Medulla oblongata (tissue), 1 donor: ENCODE results near the gene OLFML1.

ENCODE experiments used
- DNase-seq: peaks from one replicate; pipeline ENCODE4 v3.0.0-alpha.2; 2015; ENCODE audit errors: extremely low spot score

Gene OLFML1

GRCh38 chr11:7480113-7480512 is 5.2 kb upstream of the OLFML1 start:
- DNase-seq = no peak

- DNase-seq = no peak
These were observed 1.2 kb upstream of the OLFML1 start for GRCh38 chr11:7484131-7484530.

GRCh38 chr11:7484645-7485044 is 661 bp upstream of the OLFML1 start:
- no peak for DNase-seq

GRCh38 chr11:7486098-7486780 is 933 bp downstream of the OLFML1 start:
- no peak for DNase-seq

DNA sequence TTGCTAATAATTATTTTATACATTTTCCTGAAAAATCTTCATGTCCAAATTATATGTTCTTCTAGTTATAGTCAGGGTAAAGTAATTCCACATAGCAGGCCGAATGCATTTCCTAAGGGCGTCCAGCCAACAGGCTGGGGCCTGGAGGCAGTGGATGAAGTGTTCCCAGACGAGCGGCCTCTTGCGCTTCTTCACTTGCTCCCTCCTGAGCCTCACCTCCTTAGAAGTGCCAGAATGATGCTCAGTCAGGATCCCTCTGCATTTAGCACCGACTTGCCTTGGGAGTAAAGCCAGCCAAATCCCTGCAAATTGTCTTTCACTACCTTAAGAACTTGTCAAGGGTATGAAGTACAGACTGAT is 1.5 kb downstream of the OLFML1 start:
- peak; percentile 10 for DNase-seq

- DNase-seq = no peak
These were observed 2.1 kb downstream of the OLFML1 start for GRCh38 chr11:7487360-7487759.

- no peak for DNase-seq
These were observed 3.4 kb downstream of the OLFML1 start for GRCh38 chr11:7488681-7489080.

DNA sequence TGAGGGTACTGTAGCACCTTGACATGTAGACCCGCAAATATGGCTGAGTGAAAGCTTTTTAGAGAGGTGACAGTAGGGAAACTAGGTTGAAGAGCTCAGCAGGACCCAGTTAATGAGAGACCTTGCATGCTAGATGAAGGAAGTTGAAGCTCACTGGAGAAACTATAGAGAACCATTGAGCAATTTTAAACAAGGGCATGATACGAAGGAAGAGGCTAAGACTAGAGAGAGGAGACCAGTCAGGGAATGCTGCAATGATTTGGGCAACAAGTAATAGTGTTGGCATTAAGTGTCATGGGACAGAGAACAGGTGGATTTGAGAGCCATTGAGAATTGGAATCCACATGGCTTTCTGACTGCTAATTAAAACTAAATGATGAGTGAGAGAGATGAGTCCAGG is 4.1 kb downstream of the OLFML1 start:
- no peak for DNase-seq

DNA sequence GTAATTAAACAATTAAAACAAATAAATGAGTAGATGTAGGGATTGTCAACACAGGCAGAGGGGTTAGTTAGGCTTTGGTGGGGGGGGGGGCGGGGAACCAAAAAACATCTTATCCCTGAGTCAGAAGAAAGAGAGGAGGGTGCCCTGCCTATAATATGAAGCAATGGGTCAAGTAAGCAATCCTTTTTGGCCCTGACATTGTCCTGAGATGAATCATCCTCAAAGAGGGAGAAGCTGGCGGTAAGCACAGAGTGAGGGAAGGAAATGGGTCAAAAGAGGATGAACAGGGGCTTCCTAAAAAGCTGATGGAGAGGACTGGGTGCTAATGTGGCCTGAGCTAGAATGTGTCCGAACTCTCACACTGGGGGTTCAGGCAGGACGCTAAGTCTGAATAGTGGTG is 4.7 kb downstream of the OLFML1 start:
- DNase-seq = no peak

DNA sequence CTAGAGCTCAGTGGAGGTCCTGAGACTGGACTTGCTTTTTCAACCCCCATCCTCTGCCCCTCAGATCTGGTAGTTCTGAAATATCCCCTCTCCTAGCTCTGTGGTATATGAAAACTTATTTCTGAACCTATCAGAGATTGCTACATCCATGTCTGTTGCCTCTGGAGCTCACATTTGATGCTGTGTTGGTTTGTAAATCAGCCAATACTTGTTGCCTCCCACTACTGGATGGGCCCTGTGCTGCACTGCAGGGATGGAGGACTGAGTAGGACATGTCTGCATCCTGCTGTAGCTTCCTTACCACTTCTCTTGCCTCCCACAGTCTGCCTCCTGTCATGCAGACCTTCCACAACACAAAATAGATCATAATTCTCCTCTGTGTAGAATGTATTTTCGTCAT is 5.2 kb downstream of the OLFML1 start:
- DNase-seq = no peak

- no peak for DNase-seq
These were observed 6.9 kb downstream of the OLFML1 start for GRCh38 chr11:7492253-7492652.

DNA sequence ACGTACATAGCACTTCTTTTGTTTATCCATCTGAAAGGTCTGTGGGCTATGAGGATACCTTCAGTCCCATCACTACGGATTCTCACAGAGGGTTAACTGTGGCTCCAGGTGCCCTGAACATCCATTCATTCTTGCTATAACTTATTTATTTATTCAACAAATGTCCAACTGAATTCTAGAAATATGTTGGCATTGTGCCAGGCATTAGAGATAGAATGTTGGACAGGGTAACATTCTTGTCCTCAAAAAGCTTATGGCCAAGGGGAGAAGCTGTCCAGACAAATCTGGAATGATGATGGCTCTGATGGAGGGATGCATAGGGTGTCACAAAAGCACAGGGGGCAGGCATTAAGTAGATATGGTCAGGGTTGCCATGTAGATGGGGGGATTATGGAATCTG is 8.4 kb downstream of the OLFML1 start:
- no peak for DNase-seq

- DNase-seq = no peak
These were observed 8.9 kb downstream of the OLFML1 start for GRCh38 chr11:7494086-7494745.

DNA sequence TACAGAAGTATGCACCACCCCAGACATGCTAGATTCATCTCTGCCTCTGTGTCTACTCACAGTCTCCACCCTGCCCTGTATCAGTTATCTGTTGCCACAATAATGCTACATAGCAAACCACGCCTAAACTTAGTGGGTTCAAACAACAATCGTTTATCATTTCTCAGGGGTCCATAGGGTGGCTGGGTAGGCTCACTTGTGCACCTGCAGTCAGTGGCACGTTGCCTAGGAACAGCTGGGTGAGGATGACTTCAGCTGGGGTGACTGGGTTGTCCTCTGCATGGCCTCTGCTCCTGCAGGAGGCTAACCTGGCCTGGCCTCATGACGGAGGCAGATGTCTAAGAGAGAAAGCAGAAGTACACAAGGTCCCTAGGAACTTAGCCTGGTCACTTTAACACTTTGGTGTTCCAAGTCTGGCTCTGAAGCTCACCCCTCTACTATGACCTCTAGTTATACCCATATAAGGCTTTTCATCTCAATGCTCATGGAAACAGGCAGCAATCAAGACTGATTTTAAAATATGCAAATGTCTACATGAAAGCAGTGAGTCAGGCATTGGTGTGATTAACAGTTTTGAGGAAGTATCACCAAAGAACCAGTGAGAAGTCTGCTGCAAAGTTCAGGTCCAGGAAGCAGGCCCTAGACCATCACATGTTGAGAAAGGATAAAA is 10.7 kb downstream of the OLFML1 start:
- DNase-seq = peak; percentile 44

DNA sequence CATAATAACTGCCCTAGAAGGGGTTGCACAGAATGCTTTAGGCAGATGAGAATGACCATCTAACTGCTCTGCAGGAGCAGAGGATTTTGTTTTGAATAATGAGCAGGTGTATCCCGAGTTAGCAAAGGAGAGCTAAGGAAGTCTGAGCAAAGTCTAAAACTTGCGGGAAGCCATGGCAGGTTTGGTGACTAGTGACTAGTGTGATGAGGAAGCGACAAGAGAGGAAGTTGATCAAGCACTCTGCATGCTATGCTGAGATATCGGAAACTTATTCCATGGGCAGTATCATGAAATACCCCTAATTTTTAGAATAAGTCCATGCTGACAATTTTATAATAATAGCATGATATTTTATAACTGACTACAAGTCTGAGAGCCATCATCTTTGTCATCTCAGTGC is 12.9 kb downstream of the OLFML1 start:
- DNase-seq = peak; percentile 32

GRCh38 chr11:7499081-7499480 is 13.8 kb downstream of the OLFML1 start:
- DNase-seq = no peak

- DNase-seq = no peak
These were observed 14.9 kb downstream of the OLFML1 start for GRCh38 chr11:7500251-7500650.

- DNase-seq = no peak
These were observed 15.9 kb downstream of the OLFML1 start for GRCh38 chr11:7501251-7501650.

DNA sequence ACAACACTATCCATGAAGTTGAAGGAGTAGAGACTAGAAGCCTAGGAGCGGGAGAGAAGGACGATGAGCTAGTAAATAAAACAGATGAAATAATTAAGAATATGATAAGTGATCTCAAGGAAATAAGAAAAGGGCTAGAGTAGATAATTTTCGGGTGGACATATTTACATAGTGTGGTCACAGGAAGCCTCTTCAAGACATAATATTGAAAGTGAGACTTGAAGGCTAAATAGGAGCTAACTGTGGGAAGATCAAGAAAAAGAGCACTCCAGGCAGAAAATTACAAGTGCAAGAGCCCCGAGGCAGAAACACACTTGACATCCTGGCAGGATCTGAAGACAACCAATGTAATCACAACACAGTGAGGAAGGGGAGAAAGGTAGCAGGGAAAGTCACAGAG is 16.6 kb downstream of the OLFML1 start:
- no peak for DNase-seq

GRCh38 chr11:7506243-7506642 is 20.9 kb downstream of the OLFML1 start:
- DNase-seq = no peak

- no peak for DNase-seq
These were observed 22.8 kb downstream of the OLFML1 start for GRCh38 chr11:7508087-7508486.

DNA sequence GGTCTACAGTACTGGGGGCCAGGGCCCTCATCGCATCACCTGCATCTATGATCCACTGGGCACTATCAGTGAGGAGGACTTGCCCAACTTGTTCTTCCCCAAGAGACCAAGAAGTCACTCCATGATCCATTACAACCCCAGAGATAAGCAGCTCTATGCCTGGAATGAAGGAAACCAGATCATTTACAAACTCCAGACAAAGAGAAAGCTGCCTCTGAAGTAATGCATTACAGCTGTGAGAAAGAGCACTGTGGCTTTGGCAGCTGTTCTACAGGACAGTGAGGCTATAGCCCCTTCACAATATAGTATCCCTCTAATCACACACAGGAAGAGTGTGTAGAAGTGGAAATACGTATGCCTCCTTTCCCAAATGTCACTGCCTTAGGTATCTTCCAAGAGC is 24.7 kb downstream of the OLFML1 start:
- DNase-seq = no peak

DNA sequence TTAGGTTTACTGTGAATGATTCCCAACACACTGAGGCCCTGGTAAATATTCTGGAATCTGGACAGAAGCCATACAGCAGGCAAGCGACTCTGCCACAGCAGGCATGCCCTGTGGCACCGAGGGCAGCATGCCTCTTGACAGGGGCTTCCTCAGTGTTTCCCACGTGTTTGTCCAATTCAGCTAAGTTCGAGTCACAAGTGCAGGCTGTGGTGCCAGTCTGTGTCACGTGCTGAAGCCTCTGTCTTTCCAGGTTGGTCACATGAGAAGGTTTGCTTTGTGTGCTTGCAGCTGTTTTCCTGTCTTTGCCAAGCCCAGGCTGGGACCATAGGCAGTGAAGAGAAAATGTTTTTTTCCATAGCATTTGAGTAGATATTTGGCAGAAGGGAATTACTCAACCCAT is 26.1 kb downstream of the OLFML1 start:
- DNase-seq = peak; percentile 94
